OCI-LY1 (cell line): ENCODE measurements around the gene NKD1.

ENCODE experiments used
- H2AFZ ChIP-seq: fragments of 200-600 bp; sonication (generic), shearing (Covaris generic); 2 replicates; pipeline ENCODE4 v1.6.0; 2014; ENCODE audit warnings: antibody characterized with exemption, mild to moderate bottlenecking, low read length
- H3F3A ChIP-seq: fragments of 200-600 bp; sonication (generic), shearing (Covaris generic); 2 replicates; pipeline ENCODE4 v1.6.0; 2014; ENCODE audit warnings: mild to moderate bottlenecking, antibody characterized with exemption, low read length, moderate library complexity; ENCODE audit not compliant: insufficient read depth
- H3K27ac ChIP-seq: fragments of 200-600 bp; sonication (generic); 2 replicates; pipeline ENCODE4 v1.5.1; 2014; ENCODE audit warnings: low read length, mixed run types, mild to moderate bottlenecking, low read depth; ENCODE audit not compliant: poor library complexity, severe bottlenecking
- H3K27me3 ChIP-seq: fragments of 200-600 bp; sonication (generic); 2 replicates; pipeline ENCODE4 v1.6.0; 2014; ENCODE audit warnings: antibody characterized with exemption, mild to moderate bottlenecking, low read length, moderate library complexity; ENCODE audit not compliant: insufficient read depth
- H3K36me3 ChIP-seq: fragments of 200-600 bp; sonication (generic); 2 replicates; pipeline ENCODE4 v1.6.1; 2014; ENCODE audit warnings: mild to moderate bottlenecking, antibody characterized with exemption, low read length, moderate library complexity, mixed read lengths; ENCODE audit not compliant: insufficient read depth
- H3K4me1 ChIP-seq: fragments of 200-600 bp; sonication (generic); 2 replicates; pipeline ENCODE4 v1.5.1; 2014; ENCODE audit warnings: mild to moderate bottlenecking, low read length, moderate library complexity; ENCODE audit not compliant: insufficient read depth, severe bottlenecking
- H3K4me2 ChIP-seq: fragments of 200-600 bp; sonication (generic), shearing (Covaris generic); 2 replicates; pipeline ENCODE4 v1.6.1; 2014; ENCODE audit warnings: low read length
- H3K4me3 ChIP-seq: fragments of 200-600 bp; sonication (generic); 2 replicates; pipeline ENCODE4 v1.5.1; 2014; ENCODE audit warnings: low read length, low read depth, mild to moderate bottlenecking, mixed read lengths; ENCODE audit not compliant: poor library complexity, severe bottlenecking
- H3K79me2 ChIP-seq: fragments of 200-600 bp; shearing (Covaris generic); 2 replicates; pipeline ENCODE4 v1.6.1; 2016; ENCODE audit warnings: mixed run types, low read length, mixed read lengths; ENCODE audit not compliant: insufficient read depth
- H3K9ac ChIP-seq: fragments of 200-600 bp; sonication (generic), shearing (Covaris generic); 2 replicates; pipeline ENCODE4 v1.6.1; 2014; ENCODE audit warnings: mild to moderate bottlenecking, low read length, mixed read lengths
- H3K9me2 ChIP-seq: fragments of 200-600 bp; sonication (generic), shearing (Covaris generic); 2 replicates; pipeline ENCODE4 v1.6.1; 2014; ENCODE audit warnings: low read depth, mild to moderate bottlenecking, low read length, mixed read lengths
- H3K9me3 ChIP-seq: fragments of 200-600 bp; shearing (Covaris generic); 2 replicates; pipeline ENCODE4 v1.6.1; 2014; ENCODE audit warnings: low read length, mixed read lengths
- H4K20me1 ChIP-seq: fragments of 200-600 bp; sonication (generic), shearing (Covaris generic); 2 replicates; pipeline ENCODE4 v1.6.0; 2016; ENCODE audit warnings: mild to moderate bottlenecking, low read length; ENCODE audit not compliant: insufficient read depth
- CTCF ChIP-seq: fragments of 200-600 bp; sonication (generic), shearing (Covaris generic); IDR thresholded peaks from 2 replicates; pipeline ENCODE4 v1.5.1; 2017; ENCODE audit warnings: mild to moderate bottlenecking, antibody characterized with exemption, low read length, moderate library complexity, mixed read lengths
- EZH2 ChIP-seq: fragments of 200-600 bp; sonication (generic), shearing (Covaris generic); IDR thresholded peaks from 2 replicates; pipeline ENCODE4 v1.8.0; 2017; ENCODE audit warnings: borderline replicate concordance, mixed run types, mild to moderate bottlenecking, antibody characterized with exemption, low read length, moderate library complexity, mixed read lengths

The NKD1 gene

GRCh38 chr16:50559342-50559741 lies 11.1 kb downstream of the NKD1 start:
- H3K27me3 ChIP-seq: no peaks in the 10 kb centered on the region
- no peak overlapping the region for H3K27ac ChIP-seq
- H3K9me2 ChIP-seq: no peaks in the 10 kb centered on the region
- H3K4me1 ChIP-seq: no peaks in the 10 kb centered on the region
- H3K79me2 ChIP-seq: no peaks in the 10 kb centered on the region
- H3K9ac ChIP-seq: no peak overlapping the region
- no peaks in the 10 kb centered on the region for H3K9me3 ChIP-seq
- H3F3A ChIP-seq: no peaks in the 10 kb centered on the region
- H3K4me3 ChIP-seq: no peak overlapping the region
- no peak overlapping the region for H3K4me2 ChIP-seq
- no peak overlapping the region for H2AFZ ChIP-seq
- no peaks in the 10 kb centered on the region for H4K20me1 ChIP-seq
- no peak for TF ChIP-seq EZH2
- TF ChIP-seq CTCF: no peak
- H3K36me3 ChIP-seq: no peaks in the 10 kb centered on the region; the same call in 1 of the 2 replicates

GRCh38 chr16:50559804-50560514 lies 11.8 kb downstream of the NKD1 start:
- Histone ChIP-seq H3K36me3 (no peaks in the 10 kb centered on the region; the same call in 1 of the 2 replicates), H3K27me3 (no peaks in the 10 kb centered on the region), H3K9ac (no peak overlapping the region), H2AFZ (no peak overlapping the region), H3K4me3 (no peak overlapping the region), H3K79me2 (no peaks in the 10 kb centered on the region), H3K9me2 (no peaks in the 10 kb centered on the region), H4K20me1 (no peaks in the 10 kb centered on the region), H3F3A (no peaks in the 10 kb centered on the region), H3K27ac (no peak overlapping the region), H3K4me2 (no peak overlapping the region), H3K4me1 (no peaks in the 10 kb centered on the region), H3K9me3 (no peaks in the 10 kb centered on the region)
- TF ChIP-seq CTCF: no peak
- TF ChIP-seq EZH2: no peak

DNA sequence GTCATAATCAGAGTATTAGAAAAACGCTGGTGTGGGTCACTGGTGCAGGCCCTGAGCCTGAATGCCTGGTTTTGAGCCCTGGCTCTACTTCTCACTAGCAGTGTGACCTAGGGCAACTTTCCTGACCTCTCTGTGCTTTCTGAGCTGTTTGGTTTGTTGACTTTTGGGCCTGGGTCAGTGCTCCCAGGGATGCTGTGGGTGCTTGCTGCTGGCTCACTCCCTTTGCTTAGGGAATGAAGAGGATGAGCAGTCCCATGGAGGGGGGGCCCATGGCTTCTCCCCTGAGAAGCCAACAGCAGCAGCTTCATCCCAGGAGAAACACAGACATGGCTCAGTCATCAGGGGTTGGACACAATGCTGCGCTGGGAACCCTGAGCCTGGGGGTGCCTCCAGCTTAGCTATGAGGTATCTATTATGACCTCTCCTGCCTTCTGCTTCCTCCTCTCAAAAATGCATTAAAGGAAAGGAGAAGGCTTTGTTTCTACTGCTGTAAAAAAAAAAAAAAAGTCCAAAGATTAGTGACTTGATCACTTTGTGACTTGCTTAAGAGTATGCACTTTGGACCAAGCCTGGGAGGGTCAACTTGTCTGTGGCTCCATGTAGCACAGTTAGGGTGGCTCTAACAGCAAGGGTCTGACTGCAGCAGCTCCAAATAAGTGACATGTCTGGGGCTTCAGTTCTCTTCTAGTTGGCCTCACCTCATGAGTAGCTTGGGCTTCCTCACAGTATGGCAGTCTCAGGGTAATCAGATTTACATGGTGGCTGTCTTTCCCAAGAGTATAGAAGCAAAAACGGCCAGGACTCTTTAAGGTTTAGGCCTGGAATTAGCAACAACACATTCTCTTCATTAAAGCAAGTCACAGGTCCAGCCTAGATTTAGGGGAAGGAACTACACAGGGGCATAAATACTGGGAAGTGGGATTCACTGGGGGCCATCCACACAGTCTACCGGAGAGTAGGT lies 13.0 kb downstream of the NKD1 start:
- no peak overlapping the region for H3K27ac ChIP-seq
- no peaks in the 10 kb centered on the region for H3K9me2 ChIP-seq
- H3K4me1 ChIP-seq: no peaks in the 10 kb centered on the region
- no peak overlapping the region for H2AFZ ChIP-seq
- H3K9ac ChIP-seq: no peak overlapping the region
- H3K36me3 ChIP-seq: no peaks in the 10 kb centered on the region; the same call in 1 of the 2 replicates
- no peaks in the 10 kb centered on the region for H3F3A ChIP-seq
- H4K20me1 ChIP-seq: no peaks in the 10 kb centered on the region
- H3K27me3 ChIP-seq: no peaks in the 10 kb centered on the region
- no peaks in the 10 kb centered on the region for H3K79me2 ChIP-seq
- H3K9me3 ChIP-seq: no peaks in the 10 kb centered on the region
- H3K4me3 ChIP-seq: no peak overlapping the region
- no peak overlapping the region for H3K4me2 ChIP-seq
- TF ChIP-seq CTCF (no peak), EZH2 (no peak)
